ENCODE data around the gene MRPS25.
"Not testable (repeated sequence)": the region's sequence is repeated elsewhere in the genome, so short reads cannot be mapped to it uniquely, and the experiment has no call there.

MRPS25 gene

GRCh38 chr3:15042936-15043335 is 22.2 kb downstream of the MRPS25 start:
- DNase-seq = peak; percentile 34

GRCh38 chr3:15041950-15042349 is 23.2 kb downstream of the MRPS25 start:
- no peak for DNase-seq

DNA sequence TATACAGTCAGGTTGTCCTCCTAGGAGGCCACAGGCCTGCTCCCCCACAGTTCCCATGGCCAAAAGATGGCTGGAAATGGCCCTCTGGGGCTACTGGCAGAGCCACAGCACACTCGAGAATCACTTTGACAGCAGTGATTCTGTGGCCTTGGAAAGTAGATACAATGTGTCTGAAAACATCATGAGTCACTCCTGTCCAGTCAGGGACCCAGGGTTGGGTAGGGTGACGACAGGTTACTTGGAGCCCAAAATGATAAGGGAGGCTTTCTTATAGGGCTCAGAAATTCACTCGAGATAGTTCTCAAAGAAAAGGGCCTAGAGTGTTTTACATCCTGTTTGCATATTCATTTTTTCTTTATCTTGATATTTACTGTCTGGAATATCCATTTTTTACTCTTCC is 24.3 kb downstream of the MRPS25 start:
- DNase-seq = no peak

- no peak for DNase-seq
These were observed 26.8 kb downstream of the MRPS25 start for GRCh38 chr3:15038306-15038705.

- no peak for DNase-seq
These were observed 32.0 kb downstream of the MRPS25 start for GRCh38 chr3:15033103-15033502.

- DNase-seq = no peak
These were observed 32.5 kb downstream of the MRPS25 start for GRCh38 chr3:15032650-15033049.

DNA sequence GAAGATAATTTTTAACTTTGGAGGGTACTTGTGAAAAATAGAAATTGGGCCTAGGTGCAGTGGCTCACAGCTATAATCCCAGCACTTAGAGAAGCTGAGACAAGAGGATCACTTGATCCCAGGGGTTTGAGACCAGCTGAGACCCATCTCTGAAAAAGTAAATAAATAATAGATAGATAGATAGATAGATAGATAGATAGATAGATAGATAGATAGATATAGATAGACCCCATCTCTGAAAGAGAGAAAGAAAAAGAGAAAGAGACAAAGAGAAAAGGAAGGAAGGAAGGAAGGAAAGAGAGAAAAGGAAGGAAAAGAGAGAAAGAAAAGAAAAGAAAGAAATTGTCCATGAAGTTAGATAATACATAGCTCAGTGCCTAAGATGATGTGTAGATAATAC is 35.5 kb downstream of the MRPS25 start:
- DNase-seq = no peak

GRCh38 chr3:15023719-15024118 is 41.4 kb downstream of the MRPS25 start:
- no peak for DNase-seq

- DNase-seq = no peak
These were observed 41.9 kb downstream of the MRPS25 start for GRCh38 chr3:15023249-15023648.

DNA sequence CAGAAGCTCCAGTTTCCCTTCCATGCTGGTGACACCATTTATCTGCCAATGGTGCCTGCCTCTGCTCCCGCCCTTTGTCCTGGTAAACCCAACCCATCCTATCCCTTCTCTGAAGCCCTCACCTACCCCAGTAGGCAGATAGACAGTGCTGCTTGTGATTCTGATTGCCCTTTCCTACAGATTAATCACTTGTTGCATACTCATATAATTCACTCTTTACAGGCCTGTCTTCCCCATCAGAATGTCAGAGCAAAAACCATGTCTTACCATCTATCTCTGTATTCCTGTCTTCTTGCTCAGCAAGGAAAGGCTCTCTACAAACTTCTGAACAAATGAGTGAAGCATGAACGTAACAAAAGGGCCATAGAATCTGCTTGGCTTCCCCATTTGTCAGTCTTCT is 47.9 kb downstream of the MRPS25 start:
- no peak for DNase-seq

GRCh38 chr3:15015456-15015855 is 49.7 kb downstream of the MRPS25 start:
- no peak for DNase-seq

DNA sequence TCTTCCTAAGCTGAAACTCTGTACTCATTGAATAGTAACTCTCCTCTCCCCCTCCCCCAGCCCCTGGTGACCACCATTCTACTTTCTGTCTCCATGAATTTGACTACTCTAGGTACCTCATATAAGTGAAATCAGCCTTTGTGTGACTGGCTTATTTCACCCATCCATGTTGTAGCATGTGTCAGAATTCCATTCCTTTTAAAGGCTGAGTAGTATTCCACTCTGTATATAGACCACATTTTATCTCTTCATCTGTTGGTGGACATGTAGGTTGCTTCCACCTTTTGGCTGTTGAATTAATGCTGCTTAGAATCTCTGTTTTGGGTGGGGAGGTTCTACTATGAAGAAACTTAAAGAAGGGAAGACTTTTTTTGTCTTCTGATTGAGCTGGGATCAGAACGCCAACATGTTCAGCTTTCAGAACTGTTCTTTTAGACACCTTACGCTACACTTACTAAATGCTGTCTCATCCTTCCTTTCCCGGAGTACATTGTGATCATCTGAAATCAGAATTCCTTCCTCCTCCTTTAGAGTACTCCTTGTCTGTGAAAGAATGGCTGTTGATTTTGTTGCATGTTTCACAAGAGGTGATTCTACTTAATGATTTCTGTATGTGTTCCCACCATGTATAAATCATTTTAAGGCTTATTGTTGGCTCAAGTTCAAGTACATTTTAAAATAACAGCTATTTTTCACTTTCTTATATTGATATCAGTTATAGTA is 50.3 kb downstream of the MRPS25 start:
- no peak for DNase-seq

GRCh38 chr3:15011174-15011573 is 53.9 kb downstream of the MRPS25 start:
- peak; percentile 68 for DNase-seq

- peak; percentile 37 for DNase-seq
These were observed 54.5 kb downstream of the MRPS25 start for GRCh38 chr3:15010664-15011063.

GRCh38 chr3:15009167-15009566 is 55.9 kb downstream of the MRPS25 start:
- no peak for DNase-seq

DNA sequence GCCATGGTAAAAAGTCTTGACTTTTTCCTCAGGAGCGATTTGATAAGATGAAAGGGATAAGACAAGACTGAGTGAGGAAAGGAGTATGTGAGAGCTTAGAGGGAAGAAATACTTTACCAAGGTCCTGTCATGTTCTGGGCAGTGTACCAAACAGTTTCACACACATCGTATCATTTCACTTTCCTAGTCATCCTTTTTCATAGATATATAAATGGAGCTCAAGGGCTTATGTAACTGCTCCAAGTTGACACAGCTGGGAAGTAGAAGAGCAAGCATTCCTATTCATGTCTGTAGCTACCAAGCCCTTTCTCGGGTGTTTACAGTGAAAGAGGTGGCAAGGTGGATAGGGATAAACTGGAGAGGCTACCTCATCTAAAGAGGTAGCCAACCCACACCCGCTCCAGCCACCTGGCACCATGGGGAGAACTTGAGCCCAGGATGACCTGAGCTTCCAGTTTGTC is 57.4 kb downstream of the MRPS25 start:
- DNase-seq = no peak

DNA sequence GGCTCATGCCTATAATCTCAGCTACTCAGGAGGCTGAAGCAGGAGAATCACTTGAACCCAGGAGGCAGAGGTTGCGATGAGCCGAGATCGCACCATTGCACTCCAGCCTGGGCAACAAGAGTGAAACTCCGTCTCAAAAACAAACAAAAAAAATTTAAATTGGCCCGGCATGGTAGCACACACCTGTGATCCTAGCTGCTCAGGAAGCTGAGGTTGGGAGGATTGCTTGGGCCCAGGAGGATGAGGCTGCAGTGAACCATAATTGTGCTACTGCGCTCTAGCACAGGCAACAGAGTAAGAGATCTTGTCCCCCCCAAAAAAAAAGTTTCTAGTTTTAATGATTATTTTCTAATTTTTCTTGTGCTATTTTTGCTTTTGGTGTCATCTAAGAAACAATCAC is 65.9 kb downstream of the MRPS25 start:
- DNase-seq = not testable (repeated sequence)

All from hematopoietic multipotent progenitor cell treated with erythropoietin and hydrocortisone succinate and interleukin-3 and kit ligand, for 4 days (in vitro differentiated cells).